Fibroblast of lung (primary cell): Measurements from ENCODE around the gene ZC3H13. TPM values are rescaled to one million over a fixed set of nuclear protein-coding genes. Genes with fewer than 3 reads are reported as not detected.

Source experiments
- DNase-seq, 2 donors: peaks; one replicate each; pipeline versions ENCODE4 v3.0.0 to v3.0.0-alpha.2; 2010; ENCODE audit warnings: low read depth in 2 of 2
- H2AFZ ChIP-seq: 2 replicates; pipeline ENCODE4 v1.5.1; 2012; ENCODE audit warnings: low read length, control low read depth, inconsistent platforms
- H3K27ac ChIP-seq: 2 replicates; pipeline ENCODE4 v1.5.1; 2011; ENCODE audit warnings: low read length, control low read depth; ENCODE audit not compliant: insufficient read depth
- H3K27me3 ChIP-seq: 2 replicates; pipeline ENCODE4 v1.5.1; 2011; ENCODE audit warnings: mild to moderate bottlenecking, low read length; ENCODE audit not compliant: control insufficient read depth, insufficient read depth
- H3K36me3 ChIP-seq: 2 replicates; pipeline ENCODE4 v1.5.1; 2011; ENCODE audit warnings: low read length; ENCODE audit not compliant: control insufficient read depth, insufficient read depth
- H3K4me1 ChIP-seq: 2 replicates; pipeline ENCODE4 v1.5.1; 2011; ENCODE audit warnings: low read length; ENCODE audit not compliant: control insufficient read depth, insufficient read depth; ENCODE audit errors: extremely low read depth
- H3K4me2 ChIP-seq: 2 replicates; pipeline ENCODE4 v1.5.1; 2011; ENCODE audit warnings: low read length, control low read depth; ENCODE audit not compliant: insufficient read depth; ENCODE audit errors: extremely low read depth
- H3K4me3 ChIP-seq, 4 experiments: fragments of 200-600 bp in 1 of 4; sonication (generic) in 1 of 4; replicated peaks in 1 of 4; 2 replicates each; pipeline ENCODE4 v1.5.1; 2011 to 2016; ENCODE audit warnings: low read length in 4 of 4, low read depth in 3 of 4, mild to moderate bottlenecking in 3 of 4, control low read depth in 2 of 4, inconsistent platforms in 1 of 4, mixed read lengths in 1 of 4; ENCODE audit not compliant: insufficient read depth in 1 of 4; ENCODE audit errors: control extremely low read depth in 1 of 4
- H3K79me2 ChIP-seq: 2 replicates; pipeline ENCODE4 v1.5.1; 2012; ENCODE audit warnings: mild to moderate bottlenecking, low read length, inconsistent platforms; ENCODE audit not compliant: control insufficient read depth, insufficient read depth
- H3K9ac ChIP-seq: 2 replicates; pipeline ENCODE4 v1.5.1; 2011; ENCODE audit warnings: mild to moderate bottlenecking, low read length, control low read depth; ENCODE audit not compliant: insufficient read depth
- H3K9me3 ChIP-seq: 2 replicates; pipeline ENCODE4 v1.5.1; 2012; ENCODE audit warnings: low read depth, low read length; ENCODE audit not compliant: control insufficient read depth, insufficient read depth
- H4K20me1 ChIP-seq: 2 replicates; pipeline ENCODE4 v1.5.1; 2011; ENCODE audit warnings: low read length; ENCODE audit not compliant: control insufficient read depth, insufficient read depth; ENCODE audit errors: extremely low read depth
- CTCF ChIP-seq, 2 donors: IDR thresholded peaks in 1 of 2; conservative IDR thresholded peaks in 1 of 2; 1 replicate in 1 of 2; 2 replicates in 1 of 2; pipeline ENCODE4 v1.5.1; 2011 to 2012; ENCODE audit warnings: low read length in 2 of 2, control low read depth in 1 of 2, inconsistent platforms in 1 of 2, low read depth in 1 of 2, mild to moderate bottlenecking in 1 of 2
- EZH2 ChIP-seq: IDR thresholded peaks from 2 replicates; pipeline ENCODE4 v1.5.1; 2012; ENCODE audit warnings: low read length, control low read depth, mild to moderate bottlenecking; ENCODE audit errors: missing control alignments
- polyA plus RNA-seq, 2 donors: library from polyadenylated mRNA; depleted of rRNA in 1 of 2; stranded (reverse) in 1 of 2; unstranded in 1 of 2; fragments of >200 nt; gene quantifications; 2 replicates each; pipeline ENCODE4 v1.2.1, GENCODE V29; 2011 to 2012; ENCODE audit warnings: missing spikeins in 1 of 2
- total RNA-seq: library from RNA; depleted of rRNA; stranded (reverse); fragments of >200 nt; gene quantifications from 2 replicates; pipeline ENCODE4 v1.2.1, GENCODE V29; 2014

The ZC3H13 gene
- total and polyA plus RNA-seq, 2 donors (not counting 1 experiment from before 2014, with no cell fraction given), result 4.5 to 21.8 TPM

DNA sequence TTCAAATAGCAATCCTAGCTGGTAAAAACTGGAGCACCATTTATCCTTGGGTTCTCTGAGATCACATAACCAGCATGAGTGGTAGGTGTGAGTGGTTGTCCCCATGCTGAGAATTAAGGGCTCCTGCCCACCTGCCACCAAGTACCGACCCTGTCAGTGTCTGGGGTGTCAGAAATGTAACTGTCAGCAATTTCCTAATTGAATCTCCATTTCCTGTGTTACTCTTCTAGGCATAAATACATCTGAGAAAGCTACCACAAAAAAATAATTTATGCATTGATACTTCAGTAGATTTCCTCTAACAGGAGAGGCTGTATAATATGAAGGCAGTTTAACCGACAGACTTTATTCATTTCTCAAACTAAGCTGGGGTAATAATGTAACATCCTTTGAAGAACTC, 27.2 kb upstream of the ZC3H13 start:
- H3K4me3 ChIP-seq, result no peak overlapping the region
- H3K4me1 ChIP-seq, result no peaks in the 10 kb centered on the region
- no peaks in the 10 kb centered on the region for H3K79me2 ChIP-seq
- H3K27me3 ChIP-seq, result no peaks in the 10 kb centered on the region
- no peak for DNase-seq
- no peak overlapping the region for H3K4me2 ChIP-seq
- H3K36me3 ChIP-seq, result no peaks in the 10 kb centered on the region
- no peak overlapping the region for H2AFZ ChIP-seq
- no peak overlapping the region for H3K27ac ChIP-seq
- TF ChIP-seq EZH2 (no peak), CTCF (conservative IDR thresholded peaks at IDR 0.05 in 1 of 2, IDR thresholded peaks at IDR 0.05 in 1 of 2; ENCODE audit: low read depth in 1 of 2, low read length in 2 of 2) (no peak)
- no peaks in the 10 kb centered on the region for H4K20me1 ChIP-seq
- no peak overlapping the region for H3K9ac ChIP-seq
- no peaks in the 10 kb centered on the region for H3K9me3 ChIP-seq

- no peak for TF ChIP-seq EZH2
- TF ChIP-seq CTCF (conservative IDR thresholded peaks at IDR 0.05 in 1 of 2, IDR thresholded peaks at IDR 0.05 in 1 of 2; ENCODE audit: low read depth in 1 of 2, low read length in 2 of 2), result no peak
- Histone ChIP-seq H4K20me1 (no peaks in the 10 kb centered on the region), H3K36me3 (no peaks in the 10 kb centered on the region), H3K4me1 (no peaks in the 10 kb centered on the region), H3K79me2 (no peaks in the 10 kb centered on the region), H3K4me2 (no peak overlapping the region), H3K9ac (no peak overlapping the region), H3K27me3 (no peaks in the 10 kb centered on the region), H2AFZ (no peak overlapping the region), H3K27ac (no peak overlapping the region), H3K9me3 (no peaks in the 10 kb centered on the region), H3K4me3 (no peak overlapping the region)
- no peak for DNase-seq
Measured at GRCh38 chr13:46077265-46077664, 24.7 kb upstream of the ZC3H13 start.

- no peak overlapping the region for H3K9ac ChIP-seq
- H3K9me3 ChIP-seq, result no peaks in the 10 kb centered on the region
- no peak overlapping the region for H3K4me2 ChIP-seq
- H4K20me1 ChIP-seq, result no peaks in the 10 kb centered on the region
- no peaks in the 10 kb centered on the region for H3K27me3 ChIP-seq
- H3K4me1 ChIP-seq, result no peaks in the 10 kb centered on the region
- DNase-seq, result no peak
- H3K4me3 ChIP-seq, result no peak overlapping the region
- no peaks in the 10 kb centered on the region for H3K36me3 ChIP-seq
- no peak overlapping the region for H2AFZ ChIP-seq
- H3K79me2 ChIP-seq, result no peaks in the 10 kb centered on the region
- no peak for TF ChIP-seq EZH2
- no peak for TF ChIP-seq CTCF (conservative IDR thresholded peaks at IDR 0.05 in 1 of 2, IDR thresholded peaks at IDR 0.05 in 1 of 2; ENCODE audit: low read depth in 1 of 2, low read length in 2 of 2)
- H3K27ac ChIP-seq, result no peak overlapping the region
Measured at GRCh38 chr13:46076827-46077226, 24.3 kb upstream of the ZC3H13 start.
